GM18498 (cell line): ENCODE results near the gene DNM3.

Source experiments
- ATAC-seq: cut with Tn5 transposase; IDR thresholded peaks from one replicate; pipeline ENCODE4 v1.9.1; 2021; ENCODE audit warnings: mild to moderate bottlenecking, moderate library complexity; ENCODE audit not compliant: unreplicated experiment

DNM3 gene

GRCh38 chr1:171817511-171818265 lies 23.6 kb upstream of the DNM3 start:
- peak; percentile 65 for ATAC-seq

GRCh38 chr1:171819946-171820345 lies 21.4 kb upstream of the DNM3 start:
- ATAC-seq = no peak

- ATAC-seq = no peak
These were observed 14.3 kb upstream of the DNM3 start for GRCh38 chr1:171826973-171827372.

- ATAC-seq = no peak
These were observed 12.5 kb upstream of the DNM3 start for GRCh38 chr1:171828794-171829193.

- ATAC-seq = no peak
These were observed 8.0 kb upstream of the DNM3 start for GRCh38 chr1:171833091-171833825.

GRCh38 chr1:171834821-171835220 lies 6.5 kb upstream of the DNM3 start:
- no peak for ATAC-seq

- ATAC-seq = no peak
These were observed 5.4 kb upstream of the DNM3 start for GRCh38 chr1:171835891-171836290.

GRCh38 chr1:171841931-171842761 lies 848 bp downstream of the DNM3 start:
- ATAC-seq = no peak

- no peak for ATAC-seq
These were observed 3.1 kb downstream of the DNM3 start for GRCh38 chr1:171844381-171844780.

- ATAC-seq = no peak
These were observed 4.7 kb downstream of the DNM3 start for GRCh38 chr1:171845998-171846397.

GRCh38 chr1:171849245-171849898 lies 8.1 kb downstream of the DNM3 start:
- ATAC-seq = no peak

GRCh38 chr1:171850651-171851350 lies 9.5 kb downstream of the DNM3 start:
- ATAC-seq = no peak

- no peak for ATAC-seq
These were observed 11.0 kb downstream of the DNM3 start for GRCh38 chr1:171852272-171852671.

GRCh38 chr1:171855381-171855780 lies 14.1 kb downstream of the DNM3 start:
- no peak for ATAC-seq

- ATAC-seq = no peak
These were observed 17.4 kb downstream of the DNM3 start for GRCh38 chr1:171858696-171859095.

- ATAC-seq = no peak
These were observed 19.4 kb downstream of the DNM3 start for GRCh38 chr1:171860696-171861095.

- ATAC-seq = no peak
These were observed 22.2 kb downstream of the DNM3 start for GRCh38 chr1:171863531-171863930.

- ATAC-seq = no peak
These were observed 23.0 kb downstream of the DNM3 start for GRCh38 chr1:171864308-171864707.

- ATAC-seq = no peak
These were observed 23.8 kb downstream of the DNM3 start for GRCh38 chr1:171865106-171865505.

- ATAC-seq = no peak
These were observed 25.9 kb downstream of the DNM3 start for GRCh38 chr1:171867236-171867635.
